OCI-LY7 (cell line): ENCODE results near the gene TYW1.
"Not testable (repeated sequence)": the region's sequence is repeated elsewhere in the genome, so short reads cannot be mapped to it uniquely, and the experiment has no call there.

Experiments used
- EZH2phosphoT487 ChIP-seq: fragments of 200-600 bp; sonication (generic); IDR thresholded peaks from 2 replicates; pipeline ENCODE4 v1.6.1; 2018; ENCODE audit warnings: low read depth, borderline replicate concordance, mild to moderate bottlenecking, mixed run types, antibody characterized with exemption, low read length, moderate library complexity, mixed read lengths
- TF ChIP-seq, protein P1 (sequence below): fragments of 200-600 bp; sonication (generic); conservative IDR thresholded peaks from 2 replicates; pipeline ENCODE4 v1.5.1; 2014; ENCODE audit warnings: mild to moderate bottlenecking, antibody characterized with exemption, low read length, moderate library complexity, mixed read lengths

DNA sequence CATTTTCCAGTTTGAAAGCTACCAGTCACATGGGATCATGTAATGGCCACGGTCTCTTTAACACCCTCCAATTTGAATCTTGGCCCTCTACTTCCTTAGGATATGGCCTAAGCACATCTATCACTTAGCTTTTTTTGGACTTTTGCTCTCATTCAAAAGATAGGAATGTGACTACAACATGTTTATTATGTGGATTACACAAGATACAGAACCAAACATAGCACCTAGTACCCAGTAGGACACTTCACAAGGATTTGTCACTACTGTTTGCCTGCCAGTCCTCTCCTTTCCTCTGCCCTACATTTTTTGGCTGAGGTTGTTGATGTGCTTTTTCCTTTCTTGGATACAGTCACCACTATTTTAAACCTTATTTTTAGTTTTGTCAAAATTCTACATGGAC lies 233.4 kb downstream of the TYW1 start:
- TF ChIP-seq, protein P1, sequence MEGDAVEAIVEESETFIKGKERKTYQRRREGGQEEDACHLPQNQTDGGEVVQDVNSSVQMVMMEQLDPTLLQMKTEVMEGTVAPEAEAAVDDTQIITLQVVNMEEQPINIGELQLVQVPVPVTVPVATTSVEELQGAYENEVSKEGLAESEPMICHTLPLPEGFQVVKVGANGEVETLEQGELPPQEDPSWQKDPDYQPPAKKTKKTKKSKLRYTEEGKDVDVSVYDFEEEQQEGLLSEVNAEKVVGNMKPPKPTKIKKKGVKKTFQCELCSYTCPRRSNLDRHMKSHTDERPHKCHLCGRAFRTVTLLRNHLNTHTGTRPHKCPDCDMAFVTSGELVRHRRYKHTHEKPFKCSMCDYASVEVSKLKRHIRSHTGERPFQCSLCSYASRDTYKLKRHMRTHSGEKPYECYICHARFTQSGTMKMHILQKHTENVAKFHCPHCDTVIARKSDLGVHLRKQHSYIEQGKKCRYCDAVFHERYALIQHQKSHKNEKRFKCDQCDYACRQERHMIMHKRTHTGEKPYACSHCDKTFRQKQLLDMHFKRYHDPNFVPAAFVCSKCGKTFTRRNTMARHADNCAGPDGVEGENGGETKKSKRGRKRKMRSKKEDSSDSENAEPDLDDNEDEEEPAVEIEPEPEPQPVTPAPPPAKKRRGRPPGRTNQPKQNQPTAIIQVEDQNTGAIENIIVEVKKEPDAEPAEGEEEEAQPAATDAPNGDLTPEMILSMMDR = not testable (repeated sequence)
- TF ChIP-seq EZH2phosphoT487 = not testable (repeated sequence)
